Stomach (tissue), 9 donors: ENCODE measurements around the gene GLMP. TPM values are rescaled to one million over a fixed set of nuclear protein-coding genes. Genes with fewer than 3 reads are reported as not detected.
"Not testable (repeated sequence)": the region's sequence is repeated elsewhere in the genome, so short reads cannot be mapped to it uniquely, and the experiment has no call there.

Experiments
- DNase-seq, 2 donors: peaks; one replicate each; pipeline versions ENCODE4 v3.0.0 to v3.0.0-alpha.2; 2013 to 2019
- H3K27ac ChIP-seq, 5 donors: fragments of 200-600 bp in 4 of 5; sonication (generic) in 4 of 5; one replicate each; pipeline ENCODE4 v1.5.1; 2013 to 2019; ENCODE audit warnings: mild to moderate bottlenecking in 1 of 5, moderate library complexity in 1 of 5
- H3K27me3 ChIP-seq, 3 donors: fragments of 200-600 bp; sonication (generic); one replicate each; pipeline ENCODE4 v1.5.1; 2017 to 2019; ENCODE audit warnings: mixed run types in 1 of 3
- H3K36me3 ChIP-seq, 4 donors: fragments of 200-600 bp; sonication (generic); 1 replicate in 3 of 4; 2 replicates in 1 of 4; pipeline ENCODE4 v1.5.1; 2016 to 2019
- H3K4me1 ChIP-seq, 4 donors: fragments of 200-600 bp; sonication (generic); one replicate each; pipeline ENCODE4 v1.5.1; 2016 to 2019
- H3K4me3 ChIP-seq, 4 donors: fragments of 200-600 bp; sonication (generic) in 3 of 4; one replicate each; pipeline ENCODE4 v1.5.1; 2016 to 2019; ENCODE audit warnings: mild to moderate bottlenecking in 1 of 4
- H3K9me3 ChIP-seq, 4 donors: fragments of 200-600 bp; sonication (generic); one replicate each; pipeline ENCODE4 v1.5.1; 2016 to 2019
- CTCF ChIP-seq, 7 experiments: fragments of 450-650 bp in 4 of 7; fragments of 200-600 bp in 3 of 7; sonication (generic) in 3 of 7; IDR thresholded peaks; one replicate each; pipeline ENCODE4 v1.5.1; 2016 to 2019; ENCODE audit warnings: antibody characterized with exemption in 7 of 7, control low read depth in 2 of 7, mild to moderate bottlenecking in 1 of 7
- EP300 ChIP-seq: sonication (generic); formaldehyde crosslinking; IDR thresholded peaks from one replicate; pipeline ENCODE4 v1.6.1; 2017; ENCODE audit warnings: antibody characterized with exemption
- POLR2A ChIP-seq, 4 donors: fragments of 450-650 bp; IDR thresholded peaks; one replicate each; pipeline ENCODE4 v1.6.1; 2016; ENCODE audit warnings: antibody characterized with exemption in 4 of 4, control low read depth in 2 of 4, mild to moderate bottlenecking in 1 of 4, moderate library complexity in 1 of 4
- POLR2AphosphoS5 ChIP-seq, 3 donors: sonication (generic); formaldehyde crosslinking; IDR thresholded peaks; one replicate each; pipeline ENCODE4 v1.6.1; 2016; ENCODE audit warnings: antibody characterized with exemption in 3 of 3
- WGBS, 5 donors: extraction: QIAGEN DNeasy Blood & Tissue Kit in 3 of 5; methylation state at CpG; one replicate each; pipeline versions ENCODE4 v1.1.5 to v1.1.7; 2013 to 2018; 5-methylcytosine and 5-hydroxymethylcytosine counted together
- intact Hi-C: fragments of 100-400 bp; cut with DNase I; formaldehyde crosslinking; loops from one replicate; pipeline ENCODE4 v1.15.1; 2023; ENCODE audit warnings: low total_unique reads
- polyA plus RNA-seq, 3 donors: library from polyadenylated mRNA; stranded (reverse); fragments of 200-250 nt; gene quantifications; one replicate each; pipeline ENCODE4 v1.2.3, GENCODE V29; 2013
- total RNA-seq, 5 donors: library from RNA; depleted of rRNA; stranded (reverse); fragments of >200 nt; gene quantifications; one replicate each; pipeline versions ENCODE4 v1.1.0 to v1.2.3, GENCODE V29; 2014 to 2016
- donor health status: healthy with polysubstance abuse.
- donor health status: Bipolar disorder and iron deficiency.
- donor health status: healthy.

The GLMP gene
- total and polyA plus RNA-seq, 8 donors: 1.4 to 92.9 (median 28.4) TPM

GRCh38 chr1:156338180-156338976 is 42.9 kb upstream of the GLMP start, which contains the start of the genes CCT3 and TSACC:
Gene CCT3, minus strand, starts transcription at chr1:156338292. Its CDS starts 108 bp downstream, at chr1:156338184.
Gene TSACC, plus strand, starts transcription at chr1:156338526. Its CDS starts 1,232 bp downstream, at chr1:156339758.
- H3K4me3 ChIP-seq: peak within 1 kb of the TSS; percentile 64 to 99 (median 96)
- TF ChIP-seq EP300 (no peak), POLR2AphosphoS5 (IDR thresholded peaks at IDR 0.05) (peak; percentile 30 to 84 (median 72)), POLR2A (IDR thresholded peaks at IDR 0.05) (peak in 1 of 4 donors; percentile 29), CTCF (IDR thresholded peaks at IDR 0.05) (no peak)
- intact Hi-C loops: no loop called here
- H3K36me3 ChIP-seq: peaks cover 12 to 25% (median 22%) of the 10 kb centered on the region in 4 donors
- peak within 1 kb of the TSS; percentile 80 to 92 (median 90) for H3K27ac ChIP-seq
- 0 to 1% (median 0%) methylated on average over 15 to 47 of the region's 47 CpGs for WGBS, 5 donors
- peaks cover 18 to 28% (median 21%) of the 10 kb centered on the region in 4 donors for H3K4me1 ChIP-seq
- no peaks in the 10 kb centered on the region for H3K27me3 ChIP-seq
- peak; percentile 99 to 100 for DNase-seq
- H3K9me3 ChIP-seq: no peaks in the 10 kb centered on the region

- TF ChIP-seq POLR2AphosphoS5 (IDR thresholded peaks at IDR 0.05): no peak
- no peak for TF ChIP-seq CTCF (IDR thresholded peaks at IDR 0.05)
- TF ChIP-seq POLR2A (IDR thresholded peaks at IDR 0.05): no peak
- no peak for TF ChIP-seq EP300
- peak overlapping the region; percentile 50 to 92 (median 85) for H3K27ac ChIP-seq
- intact Hi-C loops: no loop called here
Measured at GRCh38 chr1:156337888-156338179, 42.4 kb upstream of the GLMP start.

GRCh38 chr1:156337052-156337887 is 41.8 kb upstream of the GLMP start:
- Histone ChIP-seq H3K27ac (peak overlapping the region; percentile 50 to 92 (median 85)), H3K27me3 (no peaks in the 10 kb centered on the region), H3K4me1 (peaks cover 18 to 28% (median 21%) of the 10 kb centered on the region in 4 donors), H3K36me3 (peaks cover 23 to 36% (median 33%) of the 10 kb centered on the region in 4 donors), H3K9me3 (no peaks in the 10 kb centered on the region), H3K4me3 (peak overlapping the region; percentile 64 to 99 (median 96))
- intact Hi-C loops: no loop called here
- WGBS, 5 donors: 25 to 39% (median 28%) methylated on average over 34 of the region's 34 CpGs
- no peak for TF ChIP-seq EP300
- no peak for TF ChIP-seq POLR2AphosphoS5 (IDR thresholded peaks at IDR 0.05)
- no peak for TF ChIP-seq CTCF (IDR thresholded peaks at IDR 0.05)
- TF ChIP-seq POLR2A (IDR thresholded peaks at IDR 0.05): no peak
- no peak for DNase-seq

More at GRCh38 chr1:156337888-156338179, 42.4 kb upstream of the GLMP start:
- H3K4me1 ChIP-seq: peaks cover 18 to 28% (median 21%) of the 10 kb centered on the region in 4 donors
- WGBS, 5 donors: 0 to 1% (median 0%) methylated on average over 14 of the region's 14 CpGs
- peaks cover 18 to 30% (median 27%) of the 10 kb centered on the region in 4 donors for H3K36me3 ChIP-seq
- H3K4me3 ChIP-seq: peak overlapping the region; percentile 64 to 99 (median 96)
- DNase-seq: no peak
- no peaks in the 10 kb centered on the region for H3K9me3 ChIP-seq
- no peaks in the 10 kb centered on the region for H3K27me3 ChIP-seq

- intact Hi-C loops: no loop called here
- H3K27ac ChIP-seq: no peak overlapping the region
- peak overlapping the region in 3 of 4 donors; percentile 95 to 99 (median 97) for H3K4me3 ChIP-seq
- no peaks in the 10 kb centered on the region for H3K9me3 ChIP-seq
- 63 to 76% (median 67%) methylated on average over 4 of the region's 4 CpGs for WGBS, 5 donors
- peaks cover 32 to 46% (median 43%) of the 10 kb centered on the region in 4 donors for H3K36me3 ChIP-seq
- TF ChIP-seq EP300 (no peak), POLR2AphosphoS5 (IDR thresholded peaks at IDR 0.05) (no peak), CTCF (IDR thresholded peaks at IDR 0.05) (no peak), POLR2A (IDR thresholded peaks at IDR 0.05) (no peak)
- no peaks in the 10 kb centered on the region for H3K27me3 ChIP-seq
- peaks cover 18 to 28% (median 21%) of the 10 kb centered on the region in 4 donors for H3K4me1 ChIP-seq
- no peak for DNase-seq
Measured at GRCh38 chr1:156336242-156336641, 40.8 kb upstream of the GLMP start.

GRCh38 chr1:156323179-156323578 is 27.7 kb upstream of the GLMP start:
- WGBS, 5 donors: 94 to 98% (median 95%) methylated on average over 9 of the region's 9 CpGs
- intact Hi-C loops, H3K9me3 ChIP-seq, H3K4me3 ChIP-seq, H3K4me1 ChIP-seq, DNase-seq, H3K27ac ChIP-seq, H3K27me3 ChIP-seq: not testable (repeated sequence)
- H3K36me3 ChIP-seq: peaks cover 65 to 95% (median 94%) of the 10 kb centered on the region in 4 donors
